NCI-H1694 treated with DMSO at 0.1 percent for 48 hours (cell line): ENCODE results near the gene PCMTD2.
"Not testable (repeated sequence)": the region's sequence is repeated elsewhere in the genome, so short reads cannot be mapped to it uniquely, and the experiment has no call there.

ENCODE experiments used
- DNase-seq: peaks from one replicate; lab custom pipeline; 2025; lab: John Stamatoyannopoulos, UW

PCMTD2 gene

GRCh38 chr20:64224351-64225170, 31.0 kb upstream of the PCMTD2 start:
- DNase-seq, result no peak

- no peak for DNase-seq
These were observed 30.4 kb upstream of the PCMTD2 start for GRCh38 chr20:64225171-64225595.

- DNase-seq, result no peak
These were observed 29.5 kb upstream of the PCMTD2 start for GRCh38 chr20:64225828-64226598.

- no peak for DNase-seq
These were observed 28.6 kb upstream of the PCMTD2 start for GRCh38 chr20:64226686-64227580.

GRCh38 chr20:64228086-64228653, 27.4 kb upstream of the PCMTD2 start:
- no peak for DNase-seq

GRCh38 chr20:64228751-64229506, 26.6 kb upstream of the PCMTD2 start:
- no peak for DNase-seq

- DNase-seq, result no peak
These were observed 26.0 kb upstream of the PCMTD2 start for GRCh38 chr20:64229507-64230061.

- DNase-seq, result no peak
These were observed 24.9 kb upstream of the PCMTD2 start for GRCh38 chr20:64230461-64231145.

- no peak for DNase-seq
These were observed 23.7 kb upstream of the PCMTD2 start for GRCh38 chr20:64231621-64232550.

GRCh38 chr20:64232794-64233193, 22.8 kb upstream of the PCMTD2 start:
- no peak for DNase-seq

- no peak for DNase-seq
These were observed 21.8 kb upstream of the PCMTD2 start for GRCh38 chr20:64233725-64234124.

- DNase-seq, result no peak
These were observed 21.2 kb upstream of the PCMTD2 start for GRCh38 chr20:64234291-64234791.

- not testable (repeated sequence) for DNase-seq
These were observed 20.5 kb upstream of the PCMTD2 start for GRCh38 chr20:64234921-64235565.

- no peak for DNase-seq
These were observed 19.1 kb upstream of the PCMTD2 start for GRCh38 chr20:64236137-64237088.

- no peak for DNase-seq
These were observed 18.2 kb upstream of the PCMTD2 start for GRCh38 chr20:64237316-64237715.

GRCh38 chr20:64238115-64238825, 17.3 kb upstream of the PCMTD2 start:
- DNase-seq, result no peak
